ENCODE results near the gene PRKAG2.
A peak's percentile ranks its signal among the peaks of the same experiment; 100 is the strongest.

Gene PRKAG2

DNA sequence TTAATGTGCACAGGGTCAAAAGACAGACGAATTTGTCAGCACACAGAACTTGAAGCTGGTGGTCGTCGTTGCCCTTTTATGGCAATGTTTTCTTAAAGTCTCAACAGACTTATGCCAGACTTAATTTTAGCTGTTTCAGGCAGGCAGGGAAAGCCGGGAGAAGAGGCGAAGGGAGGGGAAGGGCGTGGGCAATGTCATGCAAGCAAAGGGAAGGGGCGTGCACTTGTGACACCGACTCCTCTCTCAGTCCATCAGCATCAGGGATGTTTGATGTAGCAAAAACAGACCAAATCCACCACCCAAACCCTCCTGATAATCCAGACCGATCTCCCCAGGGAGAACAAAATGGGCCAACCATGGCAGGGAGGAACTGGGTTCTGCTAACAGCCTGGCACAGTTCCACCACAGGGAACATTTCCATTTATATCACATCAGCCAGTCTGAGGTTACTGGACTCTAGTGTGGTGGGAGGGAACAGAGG lies 239.1 kb downstream of the PRKAG2 start:
- no peak for DNase-seq

DNA sequence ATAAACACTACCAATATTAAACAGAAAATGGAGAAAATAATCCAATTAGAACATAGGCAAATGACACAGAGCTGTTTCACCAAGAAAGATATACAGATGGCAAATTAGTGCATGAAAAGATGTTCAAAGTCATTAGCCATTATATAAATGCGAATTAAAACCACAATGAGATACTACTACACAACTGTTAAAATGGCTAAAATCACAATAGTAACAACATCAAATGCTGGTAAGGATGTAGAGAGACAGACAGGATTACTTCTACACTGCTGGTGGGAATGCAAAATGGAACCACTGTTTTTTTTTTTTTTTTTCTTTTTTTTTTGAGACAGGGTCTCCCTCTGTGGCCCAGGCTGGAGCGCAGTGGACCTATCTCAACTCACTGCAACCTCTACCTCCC lies 242.3 kb downstream of the PRKAG2 start:
- no peak for DNase-seq

DNA sequence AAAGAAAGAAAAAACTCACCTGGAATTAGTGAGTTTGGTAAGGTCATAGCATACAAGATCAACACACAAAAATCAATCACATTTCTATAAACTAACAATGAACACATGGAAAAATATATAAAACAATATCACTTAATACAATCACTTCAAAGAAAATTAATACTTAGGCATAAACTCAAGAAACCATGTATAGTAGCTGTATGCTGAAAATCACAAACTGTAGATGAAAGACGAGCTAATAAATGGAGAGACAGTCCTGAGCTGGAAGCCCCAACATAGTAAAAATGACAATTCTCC lies 243.5 kb downstream of the PRKAG2 start:
- no peak for DNase-seq

- DNase-seq, result peak in 10 of 14 donors; percentile 15 to 71 (median 40)
These were observed 244.0 kb downstream of the PRKAG2 start for GRCh38 chr7:151632750-151633515.

DNA sequence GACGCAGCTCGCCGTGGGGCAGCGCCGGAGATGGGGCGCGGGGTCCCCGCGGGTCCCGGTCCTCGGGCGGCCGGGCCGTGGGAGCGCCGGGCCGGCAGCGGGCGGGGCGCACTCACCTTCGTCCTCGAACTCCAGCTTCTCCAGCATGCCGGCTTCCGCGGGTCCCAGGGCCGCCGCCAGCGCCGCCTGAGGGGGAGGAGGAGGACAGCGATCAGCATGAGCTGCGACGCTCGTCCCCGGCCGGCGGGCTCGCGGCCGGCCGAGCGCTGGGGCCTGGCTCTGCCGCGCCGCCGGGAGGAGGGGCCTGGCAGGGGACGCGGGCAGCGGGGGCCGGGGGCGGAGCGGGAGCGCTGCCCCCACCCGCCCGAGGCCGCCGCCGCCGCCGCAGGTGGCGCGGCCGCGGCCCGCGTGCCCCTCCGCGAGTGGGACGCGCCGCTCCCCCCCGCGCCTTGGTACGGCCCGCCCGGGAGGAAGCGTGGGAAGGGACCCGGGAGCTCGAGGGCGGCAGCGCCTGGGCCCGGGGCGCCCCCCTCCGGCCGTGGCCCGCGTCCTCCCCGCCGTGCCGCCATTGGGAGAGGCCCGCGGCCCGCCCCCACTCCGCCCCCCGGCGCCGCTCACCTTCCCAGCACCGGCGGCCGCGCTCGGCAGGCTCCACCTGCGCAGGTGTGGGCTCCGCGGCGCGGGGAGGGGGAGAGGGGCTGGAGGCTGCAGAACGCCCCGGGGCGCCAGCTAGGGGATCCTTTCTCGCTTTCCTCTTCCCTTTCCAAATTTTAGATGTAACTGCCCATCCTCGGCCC lies 244.8 kb downstream of the PRKAG2 start:
- DNase-seq, result peak in 13 of 14 donors; percentile 26 to 86 (median 68)

DNA sequence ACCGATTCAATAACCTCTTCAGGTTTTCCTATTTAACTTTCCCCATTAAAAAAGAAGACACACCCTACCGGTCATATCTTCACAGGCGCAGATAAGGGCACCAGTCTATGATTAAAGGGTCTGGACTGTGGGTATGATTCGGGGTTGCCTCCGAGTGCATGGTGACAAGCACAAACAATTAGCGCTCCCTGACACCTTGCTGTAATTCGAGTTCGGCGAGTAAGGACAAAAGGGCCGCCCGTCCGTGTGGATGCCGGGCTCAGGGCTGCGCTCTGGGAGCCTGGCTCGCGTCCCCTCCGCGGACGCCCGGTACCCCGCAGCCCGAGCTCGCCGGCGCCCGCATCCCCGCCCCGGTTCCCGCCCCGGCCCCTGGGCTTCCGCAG lies 245.4 kb downstream of the PRKAG2 start:
- DNase-seq, result peak in 4 of 14 donors; percentile 28 to 51 (median 48)

DNA sequence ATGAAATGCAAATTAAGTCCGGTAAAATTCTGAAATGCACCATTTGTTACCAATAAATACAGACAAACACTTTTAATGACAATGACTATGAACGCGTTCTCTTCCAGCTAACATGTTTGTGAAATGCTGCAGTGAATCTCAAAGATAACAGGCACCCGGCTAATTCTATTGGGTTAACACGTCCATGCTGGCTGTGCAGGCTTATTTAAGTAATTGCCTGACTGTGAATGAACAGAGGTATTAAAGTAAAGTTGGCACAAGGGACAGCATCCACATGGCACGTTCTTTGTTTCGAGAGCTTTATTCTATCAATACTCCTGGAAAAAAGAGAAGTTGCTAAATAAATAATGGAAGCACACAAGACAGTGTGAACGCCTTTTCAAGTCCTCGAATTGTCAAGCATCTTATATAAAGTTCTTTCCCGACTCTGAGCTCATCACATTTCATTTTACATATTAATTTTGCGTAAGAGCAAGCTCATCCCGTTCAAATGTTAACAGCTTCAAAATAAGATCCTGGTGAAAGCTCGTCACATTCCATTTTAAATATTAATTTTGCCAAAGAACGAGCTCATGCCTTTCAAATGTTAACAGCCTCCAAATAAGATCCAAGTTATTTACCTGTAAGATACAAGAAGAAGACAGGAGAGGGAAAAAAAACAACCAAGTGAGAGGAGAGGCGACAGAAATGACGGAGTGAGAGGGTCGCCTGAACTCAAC lies 245.9 kb downstream of the PRKAG2 start:
- no peak for DNase-seq

- DNase-seq, result no peak
These were observed 246.6 kb downstream of the PRKAG2 start for GRCh38 chr7:151630358-151630757.

DNA sequence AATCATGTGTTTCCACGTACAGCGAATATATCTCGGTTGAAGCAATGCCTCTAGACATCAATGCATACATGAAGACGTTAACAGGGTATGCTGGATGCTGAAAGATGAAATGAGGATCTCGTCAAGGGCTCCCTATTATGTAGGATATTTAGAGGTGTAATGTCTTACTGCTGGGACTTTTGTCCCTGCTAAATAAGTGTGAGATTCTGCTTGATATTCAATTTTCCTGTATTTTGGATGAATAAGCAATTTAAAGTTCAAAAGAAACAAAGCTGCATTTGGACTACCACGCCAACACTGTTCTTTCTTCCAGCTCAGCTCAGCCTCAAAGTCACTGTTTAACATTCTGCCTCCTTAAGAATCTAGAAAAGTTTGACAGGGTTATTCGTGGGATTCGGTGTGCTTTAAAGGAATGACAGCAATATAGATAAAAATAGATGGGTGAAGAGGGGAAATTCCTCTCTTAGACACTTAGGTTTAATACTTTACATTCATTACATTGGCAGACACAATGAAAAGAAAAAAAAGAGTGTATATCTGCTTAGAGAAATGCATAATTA lies 247.1 kb downstream of the PRKAG2 start:
- no peak for DNase-seq

- DNase-seq, result no peak
These were observed 247.9 kb downstream of the PRKAG2 start for GRCh38 chr7:151628846-151629604.

- peak in 2 of 14 donors; percentile 3 to 10 for DNase-seq
These were observed 250.3 kb downstream of the PRKAG2 start for GRCh38 chr7:151626422-151627115.

GRCh38 chr7:151625606-151626005 lies 251.3 kb downstream of the PRKAG2 start:
- no peak for DNase-seq

DNA sequence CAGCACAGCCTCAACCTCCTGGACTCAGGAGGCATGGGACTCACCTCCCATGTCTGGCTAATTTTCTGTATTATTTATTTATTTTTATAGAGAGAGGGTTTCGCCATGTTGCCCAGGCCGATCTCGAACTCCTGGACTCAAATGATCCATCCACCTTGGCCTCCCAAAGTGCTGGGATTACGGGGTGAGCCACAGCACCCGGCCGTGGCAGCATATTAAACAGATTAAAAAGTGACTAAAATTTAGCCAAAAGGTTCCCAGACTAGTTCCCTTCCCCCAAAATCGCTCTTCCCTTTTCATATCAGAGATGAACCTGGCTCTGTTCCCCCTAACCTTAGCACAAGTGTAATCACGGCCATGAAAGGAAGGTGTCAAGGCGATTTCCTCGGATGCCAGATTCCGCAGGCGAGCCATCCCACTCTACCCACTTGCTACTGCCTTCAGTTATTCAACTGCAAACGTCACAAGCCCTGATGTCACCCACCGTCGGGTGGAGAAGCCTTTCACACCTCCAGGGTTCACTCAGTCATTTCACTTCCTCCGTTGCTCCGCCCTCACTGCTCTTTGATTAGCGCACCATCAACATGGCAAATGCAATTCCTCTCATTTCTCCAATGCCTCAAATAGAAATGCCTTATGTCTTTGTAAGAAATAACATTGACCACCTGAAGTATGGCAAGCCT lies 252.5 kb downstream of the PRKAG2 start:
- no peak for DNase-seq

DNA sequence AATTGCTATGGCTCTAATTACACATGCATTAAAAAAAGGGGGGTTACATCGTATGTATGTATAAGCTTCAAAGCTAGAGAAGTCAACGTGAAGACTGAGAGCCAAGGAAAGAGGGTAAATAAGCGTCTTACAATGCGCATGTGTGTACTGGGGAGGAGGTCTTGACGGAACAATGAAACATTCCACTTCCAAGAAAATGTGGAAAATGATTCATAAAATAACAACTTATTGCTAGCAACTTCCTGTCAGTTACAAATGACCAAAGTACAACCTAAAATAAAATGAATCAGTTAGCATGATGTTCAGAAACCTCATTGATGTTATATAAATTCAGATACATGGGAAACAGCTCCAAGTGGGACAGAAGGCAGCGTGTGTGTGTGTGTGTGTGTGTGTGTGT lies 253.1 kb downstream of the PRKAG2 start:
- no peak for DNase-seq

DNA sequence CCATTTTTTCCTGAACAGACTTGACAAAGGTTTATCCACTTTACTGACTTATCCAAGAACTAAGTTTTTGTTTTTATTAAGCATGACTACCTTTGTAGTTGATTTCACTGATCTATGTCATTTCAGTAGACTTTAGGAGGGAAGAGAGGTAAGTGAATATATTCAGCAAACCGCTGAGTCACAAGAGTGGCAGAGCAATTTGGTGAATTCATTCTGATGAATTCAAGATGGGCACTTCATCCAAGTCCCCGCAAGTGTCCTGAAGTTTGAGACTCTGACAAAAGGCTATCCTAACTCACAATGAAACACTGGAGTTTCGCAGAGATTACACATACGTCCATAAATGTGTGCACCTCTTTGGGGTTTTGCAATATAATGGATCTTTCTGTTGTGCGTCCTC lies 255.0 kb downstream of the PRKAG2 start:
- no peak for DNase-seq

DNA sequence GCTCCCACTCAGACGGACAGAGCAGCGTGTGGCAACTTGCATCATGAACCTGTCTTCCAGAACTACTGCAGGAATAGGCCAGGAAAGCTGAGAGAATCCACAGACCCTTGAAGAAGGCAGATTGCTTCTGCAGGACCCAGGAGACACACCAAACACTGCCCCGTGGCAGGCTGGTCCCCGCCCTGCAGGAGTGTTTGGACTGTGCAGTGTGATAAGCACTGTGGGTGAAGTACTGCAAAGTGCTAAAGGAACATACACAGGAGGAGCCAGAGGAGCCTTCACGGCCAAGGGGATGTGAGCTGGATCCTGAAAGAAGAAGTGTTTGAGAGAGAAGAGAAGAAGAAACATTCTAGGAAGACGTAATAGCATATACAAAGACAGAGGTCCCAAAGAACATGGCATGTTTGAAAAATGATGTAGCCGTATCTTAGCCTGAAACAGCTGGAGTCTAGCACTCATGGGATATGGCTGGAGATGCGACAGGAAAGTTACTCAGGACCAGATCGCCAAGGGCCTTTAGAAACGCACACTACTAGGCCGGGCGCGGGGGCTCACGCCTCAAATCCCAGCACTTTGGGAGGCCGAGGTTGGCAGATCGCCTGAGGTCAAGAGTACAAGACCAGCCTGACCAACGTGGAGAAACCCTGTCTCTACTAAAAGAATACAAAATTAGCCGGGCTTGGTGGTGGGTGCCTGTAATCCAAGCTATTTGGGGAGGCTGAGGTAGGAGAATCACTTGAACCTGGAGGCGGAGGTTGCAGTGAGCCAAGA lies 260.3 kb downstream of the PRKAG2 start:
- no peak for DNase-seq

DNA sequence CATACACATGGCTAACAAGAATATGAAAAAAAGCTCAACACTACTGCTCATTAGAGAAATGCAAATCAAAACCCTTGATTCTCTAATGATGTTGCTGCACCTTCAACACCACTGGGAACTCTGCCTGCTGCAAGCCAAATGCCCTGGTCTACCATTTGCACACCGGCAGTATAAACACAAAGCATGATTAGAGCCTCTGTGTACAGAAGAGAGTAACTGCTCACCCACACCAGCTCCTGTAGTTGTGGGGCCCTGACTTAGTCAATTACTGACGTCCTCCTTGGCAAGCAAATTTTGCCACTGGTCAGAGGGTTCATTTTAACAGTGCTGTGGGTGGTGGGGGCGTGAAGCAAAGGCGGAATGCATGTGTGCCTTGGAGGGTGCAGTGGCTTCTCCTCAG lies 261.1 kb downstream of the PRKAG2 start:
- no peak for DNase-seq

- DNase-seq, result no peak
These were observed 261.9 kb downstream of the PRKAG2 start for GRCh38 chr7:151615058-151615457.

- DNase-seq, result no peak
These were observed 262.9 kb downstream of the PRKAG2 start for GRCh38 chr7:151614019-151614418.

- no peak for DNase-seq
These were observed 265.0 kb downstream of the PRKAG2 start for GRCh38 chr7:151611878-151612277.
